Hepatocyte (in vitro differentiated cells): Measurements from ENCODE around the gene FNIP2.

Experiments
- CTCF ChIP-seq: fragments of 200-600 bp; sonication (generic); IDR thresholded peaks from 2 replicates; pipeline ENCODE4 v1.5.1; 2016; ENCODE audit warnings: antibody characterized with exemption, mild to moderate bottlenecking; ENCODE audit not compliant: poor library complexity
- EZH2 ChIP-seq: fragments of 200-600 bp; sonication (generic); IDR thresholded peaks from 2 replicates; pipeline ENCODE4 v1.6.1; 2016; ENCODE audit warnings: antibody characterized with exemption, mild to moderate bottlenecking, borderline replicate concordance
- EZH2phosphoT487 ChIP-seq: fragments of 200-600 bp; sonication (generic); IDR thresholded peaks from one replicate; pipeline ENCODE4 v1.6.1; 2018; ENCODE audit warnings: antibody characterized with exemption, mild to moderate bottlenecking, low read depth, moderate library complexity; ENCODE audit not compliant: unreplicated experiment, severe bottlenecking

GRCh38 chr4:158811704-158812103, 42.9 kb downstream of the FNIP2 start:
- TF ChIP-seq CTCF (no peak), EZH2 (no peak), EZH2phosphoT487 (no peak)
